ENCODE measurements around the gene EPS15. TPM values are rescaled to one million over a fixed set of nuclear protein-coding genes. Genes with fewer than 3 reads are reported as not detected.

EPS15 gene
- total and polyA plus RNA-seq, 12 donors: 12.4 to 81.4 (median 63.0) TPM

- Histone ChIP-seq H3K4me1 (peaks cover 0 to 18% (median 7%) of the 10 kb centered on the region in 9 donors), H3K27me3 (peaks cover 10 to 37% (median 33%) of the 10 kb centered on the region in 7 donors), H3K36me3 (no peaks in the 10 kb centered on the region), H3K4me3 (no peak overlapping the region), H3K9me3 (no peaks in the 10 kb centered on the region), H3K27ac (no peak overlapping the region)
- WGBS, 2 donors: 90 to 91% methylated on average over 9 of the region's 9 CpGs
- no peak for DNase-seq
- intact Hi-C loops (cut with DNase I): loop anchor here in 1 of 10 donors (10.0 kb wide), 1 partner anchor 192 kb away; no protein-coding TSS in a partner anchor
- no peak for TF ChIP-seq CTCF (IDR thresholded peaks at IDR 0.05)
- no peak for ATAC-seq
Observed at GRCh38 chr1:51342591-51343206, 176.4 kb downstream of the EPS15 start.

GRCh38 chr1:51341876-51342496 is 177.1 kb downstream of the EPS15 start:
- intact Hi-C loops (cut with DNase I): loop anchor here in 1 of 10 donors (10.0 kb wide), 1 partner anchor 193 kb away; no protein-coding TSS in a partner anchor
- DNase-seq: no peak
- Histone ChIP-seq H3K36me3 (no peaks in the 10 kb centered on the region), H3K9me3 (no peaks in the 10 kb centered on the region), H3K4me3 (no peak overlapping the region), H3K27me3 (peaks cover 10 to 37% (median 33%) of the 10 kb centered on the region in 7 donors), H3K4me1 (peaks cover 0 to 18% (median 7%) of the 10 kb centered on the region in 9 donors), H3K27ac (no peak overlapping the region)
- ATAC-seq: no peak
- WGBS, 2 donors: 88 to 96% methylated on average over 4 of the region's 4 CpGs
- TF ChIP-seq CTCF (IDR thresholded peaks at IDR 0.05): no peak

- intact Hi-C loops (cut with DNase I): loop anchor here in 1 of 10 donors (10.0 kb wide), 1 partner anchor 194 kb away; no protein-coding TSS in a partner anchor
- peaks cover 10 to 32% (median 28%) of the 10 kb centered on the region in 7 donors for H3K27me3 ChIP-seq
- WGBS, 2 donors: 97% methylated on average over 6 of the region's 6 CpGs
Observed at GRCh38 chr1:51340380-51340779, 178.7 kb downstream of the EPS15 start.

GRCh38 chr1:51336711-51337110 is 182.4 kb downstream of the EPS15 start:
- DNase-seq (no peak), ATAC-seq (no peak)
- 92 to 94% methylated on average over 4 of the region's 4 CpGs for WGBS, 2 donors
- intact Hi-C loops (cut with DNase I): no loop called here
- H3K36me3 ChIP-seq: no peaks in the 10 kb centered on the region
- H3K9me3 ChIP-seq: no peaks in the 10 kb centered on the region
- H3K27ac ChIP-seq: no peak overlapping the region
- peaks cover 0 to 3% (median 0%) of the 10 kb centered on the region in 7 donors for H3K27me3 ChIP-seq
- TF ChIP-seq CTCF (IDR thresholded peaks at IDR 0.05): no peak
- H3K4me3 ChIP-seq: no peak overlapping the region
- H3K4me1 ChIP-seq: peaks cover 0 to 2% (median 0%) of the 10 kb centered on the region in 9 donors

More at GRCh38 chr1:51340380-51340779, 178.7 kb downstream of the EPS15 start:
- no peak overlapping the region for H3K4me3 ChIP-seq
- H3K4me1 ChIP-seq: peaks cover 0 to 10% (median 6%) of the 10 kb centered on the region in 9 donors
- H3K27ac ChIP-seq: no peak overlapping the region
- no peak for ATAC-seq
- DNase-seq: no peak
- H3K36me3 ChIP-seq: no peaks in the 10 kb centered on the region
- no peaks in the 10 kb centered on the region for H3K9me3 ChIP-seq
- no peak for TF ChIP-seq CTCF (IDR thresholded peaks at IDR 0.05)

Data from heart right ventricle (tissue), 16 donors.